Astrocyte (in vitro differentiated cells and primary cell): ENCODE data around the gene DOCK3. TPM values are rescaled to one million over a fixed set of nuclear protein-coding genes. Genes with fewer than 3 reads are reported as not detected.

Source experiments
- DNase-seq: peaks from one replicate; pipeline ENCODE4 v3.0.0-alpha.2; 2010; ENCODE audit warnings: low read depth
- FAIRE-seq: peaks from 2 replicates; lab custom pipeline; 2011; peaks lifted over from hg19 to GRCh38; lab: Jason Lieb, UNC
- H2AFZ ChIP-seq: 2 replicates; pipeline ENCODE4 v1.6.0; 2012; ENCODE audit warnings: low read depth, low read length, inconsistent platforms
- H3K27ac ChIP-seq: 2 replicates; pipeline ENCODE4 v1.5.1; 2011; ENCODE audit warnings: low read depth, low read length, inconsistent platforms
- H3K27me3 ChIP-seq: 2 replicates; pipeline ENCODE4 v1.6.0; 2011; ENCODE audit warnings: low read length, inconsistent platforms; ENCODE audit not compliant: insufficient read depth
- H3K36me3 ChIP-seq: 2 replicates; pipeline ENCODE4 v1.5.1; 2011; ENCODE audit warnings: low read length, inconsistent platforms; ENCODE audit not compliant: insufficient read depth
- H3K4me1 ChIP-seq: 2 replicates; pipeline ENCODE4 v1.5.1; 2011; ENCODE audit warnings: low read length, inconsistent platforms; ENCODE audit not compliant: insufficient read depth
- H3K4me2 ChIP-seq: 2 replicates; pipeline ENCODE4 v1.6.0; 2012; ENCODE audit warnings: low read length, inconsistent platforms
- H3K4me3 ChIP-seq: 2 replicates; pipeline ENCODE4 v1.5.1; 2011; ENCODE audit warnings: low read depth, mild to moderate bottlenecking, low read length, inconsistent platforms; ENCODE audit not compliant: insufficient read depth
- H3K79me2 ChIP-seq: 2 replicates; pipeline ENCODE4 v1.6.0; 2012; ENCODE audit warnings: mild to moderate bottlenecking, low read length, inconsistent platforms; ENCODE audit not compliant: insufficient read depth
- H3K9ac ChIP-seq: 2 replicates; pipeline ENCODE4 v1.6.0; 2012; ENCODE audit warnings: mild to moderate bottlenecking, low read length, inconsistent platforms
- H3K9me3 ChIP-seq: 2 replicates; pipeline ENCODE4 v1.5.1; 2012; ENCODE audit warnings: low read depth, mild to moderate bottlenecking, low read length, inconsistent platforms; ENCODE audit not compliant: insufficient read depth
- H4K20me1 ChIP-seq: 2 replicates; pipeline ENCODE4 v1.6.0; 2012; ENCODE audit warnings: low read length, inconsistent platforms; ENCODE audit not compliant: insufficient read depth
- H3K27ac Mint-ChIP-seq: one replicate; pipeline ENCODE4 v1.8.0; 2021; ENCODE audit warnings: mild to moderate bottlenecking, mixed read lengths; ENCODE audit not compliant: unreplicated experiment
- H3K27me3 Mint-ChIP-seq: one replicate; pipeline ENCODE4 v1.8.0; 2021; ENCODE audit warnings: low read depth, mixed read lengths; ENCODE audit not compliant: unreplicated experiment
- H3K36me3 Mint-ChIP-seq: one replicate; pipeline ENCODE4 v1.8.0; 2021; ENCODE audit warnings: low read depth, mixed read lengths; ENCODE audit not compliant: unreplicated experiment
- H3K4me1 Mint-ChIP-seq: one replicate; pipeline ENCODE4 v1.8.0; 2021; ENCODE audit warnings: low read depth, mixed read lengths; ENCODE audit not compliant: unreplicated experiment
- H3K4me3 Mint-ChIP-seq: one replicate; pipeline ENCODE4 v1.8.0; 2021; ENCODE audit warnings: mild to moderate bottlenecking, moderate library complexity, mixed read lengths; ENCODE audit not compliant: unreplicated experiment
- H3K9me3 Mint-ChIP-seq: one replicate; pipeline ENCODE4 v1.8.0; 2021; ENCODE audit warnings: mild to moderate bottlenecking, mixed read lengths; ENCODE audit not compliant: unreplicated experiment
- EZH2 ChIP-seq: IDR thresholded peaks from 2 replicates; pipeline ENCODE4 v1.6.1; 2012; ENCODE audit warnings: mild to moderate bottlenecking, low read length, inconsistent platforms; ENCODE audit not compliant: insufficient read depth
- total RNA-seq: library from RNA; stranded (reverse); gene quantifications from 2 replicates; pipeline ENCODE4 v1.2.1, GENCODE V29; 2021
- TF ChIP-seq, protein P1 (sequence below): IDR thresholded peaks from 2 replicates; pipeline ENCODE4 v1.5.1; 2011; ENCODE audit warnings: low read depth, mild to moderate bottlenecking, inconsistent platforms, low read length, moderate library complexity; ENCODE audit not compliant: insufficient read depth

The DOCK3 gene
- total RNA-seq, 1 donor from 2014 or later, result 3.3 TPM

DNA sequence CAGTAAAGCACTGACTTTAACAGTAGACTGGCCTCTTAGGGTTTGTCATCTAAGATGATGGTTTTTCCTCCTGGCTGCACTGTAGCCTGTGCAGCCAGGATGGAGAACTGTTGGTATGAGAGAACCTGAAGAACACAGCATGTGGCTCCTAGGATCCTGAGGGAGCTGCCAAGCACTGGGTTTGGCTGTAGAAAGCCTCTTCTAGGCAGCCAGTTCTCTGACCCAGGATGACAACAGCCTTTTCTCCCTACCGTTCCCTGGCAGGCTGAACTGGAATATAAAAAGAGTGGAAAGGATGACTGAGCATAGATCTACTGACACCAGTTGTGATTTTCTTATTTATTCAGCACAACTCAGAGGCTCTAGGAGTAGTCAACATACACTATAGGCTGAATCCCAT, 676.0 kb downstream of the DOCK3 start:
- FAIRE-seq (no peak), DNase-seq (no peak)
- H3K9me3 Mint-ChIP-seq, result no peaks in the 10 kb centered on the region
- no peaks in the 10 kb centered on the region for H3K36me3 ChIP-seq
- no peaks in the 10 kb centered on the region for H4K20me1 ChIP-seq
- no peaks in the 10 kb centered on the region for H3K36me3 Mint-ChIP-seq
- no peak overlapping the region for H2AFZ ChIP-seq
- no peaks in the 10 kb centered on the region for H3K4me1 Mint-ChIP-seq
- no peak overlapping the region for H3K4me2 ChIP-seq
- H3K27ac Mint-ChIP-seq, result no peak overlapping the region
- no peaks in the 10 kb centered on the region for H3K27me3 ChIP-seq
- no peak overlapping the region for H3K9ac ChIP-seq
- H3K9me3 ChIP-seq, result no peaks in the 10 kb centered on the region
- H3K4me1 ChIP-seq, result no peaks in the 10 kb centered on the region
- no peak overlapping the region for H3K27ac ChIP-seq
- peaks cover 4% of the 10 kb centered on the region for H3K27me3 Mint-ChIP-seq
- H3K4me3 Mint-ChIP-seq, result no peak overlapping the region
- no peak for TF ChIP-seq EZH2
- TF ChIP-seq, protein P1, sequence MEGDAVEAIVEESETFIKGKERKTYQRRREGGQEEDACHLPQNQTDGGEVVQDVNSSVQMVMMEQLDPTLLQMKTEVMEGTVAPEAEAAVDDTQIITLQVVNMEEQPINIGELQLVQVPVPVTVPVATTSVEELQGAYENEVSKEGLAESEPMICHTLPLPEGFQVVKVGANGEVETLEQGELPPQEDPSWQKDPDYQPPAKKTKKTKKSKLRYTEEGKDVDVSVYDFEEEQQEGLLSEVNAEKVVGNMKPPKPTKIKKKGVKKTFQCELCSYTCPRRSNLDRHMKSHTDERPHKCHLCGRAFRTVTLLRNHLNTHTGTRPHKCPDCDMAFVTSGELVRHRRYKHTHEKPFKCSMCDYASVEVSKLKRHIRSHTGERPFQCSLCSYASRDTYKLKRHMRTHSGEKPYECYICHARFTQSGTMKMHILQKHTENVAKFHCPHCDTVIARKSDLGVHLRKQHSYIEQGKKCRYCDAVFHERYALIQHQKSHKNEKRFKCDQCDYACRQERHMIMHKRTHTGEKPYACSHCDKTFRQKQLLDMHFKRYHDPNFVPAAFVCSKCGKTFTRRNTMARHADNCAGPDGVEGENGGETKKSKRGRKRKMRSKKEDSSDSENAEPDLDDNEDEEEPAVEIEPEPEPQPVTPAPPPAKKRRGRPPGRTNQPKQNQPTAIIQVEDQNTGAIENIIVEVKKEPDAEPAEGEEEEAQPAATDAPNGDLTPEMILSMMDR, result no peak
- H3K4me3 ChIP-seq, result no peak overlapping the region
- no peaks in the 10 kb centered on the region for H3K79me2 ChIP-seq

DNA sequence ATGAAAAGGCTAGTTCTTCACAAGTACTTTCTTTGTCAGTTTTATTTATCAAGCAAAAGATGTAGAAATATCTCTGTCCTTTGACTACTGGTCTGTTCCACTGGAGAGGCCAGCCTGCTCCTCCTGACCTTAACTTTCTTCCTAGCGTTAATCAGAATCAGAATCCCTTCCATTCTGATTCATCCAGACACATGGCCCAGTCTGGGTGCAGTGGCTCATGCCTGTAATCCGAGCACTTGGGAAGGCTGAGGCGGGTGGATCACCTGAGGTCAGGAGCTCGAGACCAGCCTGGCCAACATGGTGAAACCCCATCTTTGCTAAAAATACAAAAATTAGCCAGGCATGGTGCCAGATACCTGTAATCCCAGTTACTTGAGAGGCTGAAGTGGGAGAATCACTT, 678.4 kb downstream of the DOCK3 start:
- H3K4me1 Mint-ChIP-seq, result no peaks in the 10 kb centered on the region
- FAIRE-seq (no peak), DNase-seq (no peak)
- H3K27ac ChIP-seq, result no peak overlapping the region
- H3K4me3 Mint-ChIP-seq, result no peak overlapping the region
- no peaks in the 10 kb centered on the region for H3K36me3 ChIP-seq
- H3K27me3 ChIP-seq, result no peaks in the 10 kb centered on the region
- no peak overlapping the region for H3K27ac Mint-ChIP-seq
- H3K36me3 Mint-ChIP-seq, result peaks cover 8% of the 10 kb centered on the region
- H2AFZ ChIP-seq, result no peak overlapping the region
- H3K4me1 ChIP-seq, result no peaks in the 10 kb centered on the region
- no peaks in the 10 kb centered on the region for H3K9me3 Mint-ChIP-seq
- H4K20me1 ChIP-seq, result no peaks in the 10 kb centered on the region
- H3K4me2 ChIP-seq, result no peak overlapping the region
- no peak overlapping the region for H3K4me3 ChIP-seq
- H3K9ac ChIP-seq, result no peak overlapping the region
- H3K27me3 Mint-ChIP-seq, result peaks cover 7% of the 10 kb centered on the region
- H3K79me2 ChIP-seq, result no peaks in the 10 kb centered on the region
- TF ChIP-seq EZH2, result no peak
- TF ChIP-seq, protein P1, result no peak
- no peaks in the 10 kb centered on the region for H3K9me3 ChIP-seq

DNA sequence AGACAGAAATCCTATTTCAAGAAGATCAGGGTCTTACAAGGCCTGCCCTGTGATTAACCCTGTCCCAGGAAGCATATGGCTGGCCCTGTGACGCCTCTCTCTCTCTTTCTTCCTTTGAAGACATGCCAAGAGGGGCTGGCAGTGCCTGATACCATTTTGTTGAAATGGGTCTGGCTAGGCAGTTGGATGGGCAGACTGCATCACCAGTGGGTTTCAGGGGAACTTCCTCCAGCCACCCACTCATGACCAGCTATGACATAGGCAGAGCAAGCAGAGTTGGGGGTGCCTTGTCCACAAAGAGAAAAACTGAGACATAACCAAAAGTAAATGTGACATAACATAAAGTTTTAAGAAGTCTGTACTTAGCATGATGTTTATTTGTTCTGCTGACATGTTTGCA, 679.0 kb downstream of the DOCK3 start:
- Mint-ChIP-seq H3K4me3 (no peak overlapping the region), H3K27ac (no peak overlapping the region), H3K4me1 (no peaks in the 10 kb centered on the region), H3K27me3 (peaks cover 7% of the 10 kb centered on the region), H3K9me3 (no peaks in the 10 kb centered on the region), H3K36me3 (peaks cover 8% of the 10 kb centered on the region)
- Histone ChIP-seq H3K4me3 (no peak overlapping the region), H3K27ac (no peak overlapping the region), H3K9ac (no peak overlapping the region), H3K27me3 (no peaks in the 10 kb centered on the region), H3K4me1 (no peaks in the 10 kb centered on the region), H3K79me2 (no peaks in the 10 kb centered on the region), H3K9me3 (no peaks in the 10 kb centered on the region), H3K36me3 (no peaks in the 10 kb centered on the region), H3K4me2 (no peak overlapping the region), H2AFZ (no peak overlapping the region), H4K20me1 (no peaks in the 10 kb centered on the region)
- TF ChIP-seq, protein P1, result no peak
- TF ChIP-seq EZH2, result no peak
- no peak for DNase-seq
- no peak for FAIRE-seq
